ENCODE measurements around the gene MSH2. TPM values are rescaled to one million over a fixed set of nuclear protein-coding genes. Genes with fewer than 3 reads are reported as not detected.

Gene MSH2
- total RNA-seq, 2 experiments from 2014 or later, result 56.9 to 59.2 TPM

DNA sequence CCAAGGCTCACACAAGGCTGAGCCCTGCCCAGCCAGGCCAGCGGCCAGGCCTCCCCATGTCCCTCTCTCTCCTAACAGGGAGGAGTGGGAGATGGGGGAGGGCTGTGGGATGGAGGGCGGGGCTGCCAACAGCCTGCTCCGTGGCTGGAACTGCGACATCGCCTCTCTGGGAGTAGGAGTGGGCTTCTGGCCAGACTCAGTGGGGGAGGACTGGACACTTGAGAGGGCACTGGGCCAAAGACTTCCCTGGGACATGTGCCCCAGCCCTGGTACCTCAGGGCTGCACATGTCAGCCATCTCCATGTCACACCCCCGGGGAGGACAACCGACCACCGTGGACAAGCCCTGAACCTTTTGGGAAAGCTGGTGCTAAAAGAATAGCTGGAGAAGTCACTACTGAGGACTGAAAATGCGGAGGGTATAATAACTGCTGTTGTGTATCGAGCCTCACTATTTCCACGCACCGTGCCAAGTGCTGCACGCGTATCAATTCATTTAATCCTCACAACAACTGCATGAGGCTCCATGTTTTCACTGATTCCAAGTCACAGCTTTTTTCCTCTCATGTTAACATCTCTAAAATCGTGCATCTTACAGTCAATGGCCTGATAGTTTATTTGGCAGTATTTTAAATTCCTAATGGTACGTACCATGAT lies 127.3 kb downstream of the MSH2 start:
- no peaks in the 10 kb centered on the region for H3K4me1 Mint-ChIP-seq (ENCODE audit: low read depth)
- no peak overlapping the region for H3K4me3 Mint-ChIP-seq
- no peak overlapping the region for H3K27ac Mint-ChIP-seq
- H3K9me3 Mint-ChIP-seq, result no peaks in the 10 kb centered on the region
- TF ChIP-seq, protein P1, sequence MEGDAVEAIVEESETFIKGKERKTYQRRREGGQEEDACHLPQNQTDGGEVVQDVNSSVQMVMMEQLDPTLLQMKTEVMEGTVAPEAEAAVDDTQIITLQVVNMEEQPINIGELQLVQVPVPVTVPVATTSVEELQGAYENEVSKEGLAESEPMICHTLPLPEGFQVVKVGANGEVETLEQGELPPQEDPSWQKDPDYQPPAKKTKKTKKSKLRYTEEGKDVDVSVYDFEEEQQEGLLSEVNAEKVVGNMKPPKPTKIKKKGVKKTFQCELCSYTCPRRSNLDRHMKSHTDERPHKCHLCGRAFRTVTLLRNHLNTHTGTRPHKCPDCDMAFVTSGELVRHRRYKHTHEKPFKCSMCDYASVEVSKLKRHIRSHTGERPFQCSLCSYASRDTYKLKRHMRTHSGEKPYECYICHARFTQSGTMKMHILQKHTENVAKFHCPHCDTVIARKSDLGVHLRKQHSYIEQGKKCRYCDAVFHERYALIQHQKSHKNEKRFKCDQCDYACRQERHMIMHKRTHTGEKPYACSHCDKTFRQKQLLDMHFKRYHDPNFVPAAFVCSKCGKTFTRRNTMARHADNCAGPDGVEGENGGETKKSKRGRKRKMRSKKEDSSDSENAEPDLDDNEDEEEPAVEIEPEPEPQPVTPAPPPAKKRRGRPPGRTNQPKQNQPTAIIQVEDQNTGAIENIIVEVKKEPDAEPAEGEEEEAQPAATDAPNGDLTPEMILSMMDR (IDR thresholded peaks at IDR 0.05), result no peak
- H3K36me3 Mint-ChIP-seq (ENCODE audit: low read depth), result no peaks in the 10 kb centered on the region
- intact Hi-C loops (cut with micrococcal nuclease), result no loop called here
- ATAC-seq (no peak), DNase-seq (no peak)
- CTCF ChIA-PET, result interaction anchor here (1.5 kb wide), 1 partner anchor 9 kb away, joined by 3 read pairs; no protein-coding TSS in a partner anchor
- no peaks in the 10 kb centered on the region for H3K27me3 Mint-ChIP-seq
- POLR2A ChIA-PET, result no interaction called here

GRCh38 chr2:47531378-47532042 lies 128.6 kb downstream of the MSH2 start:
- no peaks in the 10 kb centered on the region for H3K27me3 Mint-ChIP-seq
- DNase-seq, result no peak
- no peak overlapping the region for H3K4me3 Mint-ChIP-seq
- H3K36me3 Mint-ChIP-seq (ENCODE audit: low read depth), result no peaks in the 10 kb centered on the region
- ATAC-seq, result no peak
- no peaks in the 10 kb centered on the region for H3K9me3 Mint-ChIP-seq
- CTCF ChIA-PET, result interaction anchor here (1.5 kb wide), 1 partner anchor 10 kb away, joined by 3 read pairs; no protein-coding TSS in a partner anchor
- no peak overlapping the region for H3K27ac Mint-ChIP-seq
- intact Hi-C loops (cut with micrococcal nuclease), result no loop called here
- H3K4me1 Mint-ChIP-seq (ENCODE audit: low read depth), result no peaks in the 10 kb centered on the region
- POLR2A ChIA-PET, result no interaction called here
- TF ChIP-seq, protein P1 (IDR thresholded peaks at IDR 0.05), result no peak

Small RNAs within 50 kb of the gene (microRNA-seq; reads per million reads assigned to microRNA genes)
- not detected for gene MIR559 (ENCODE audit: borderline microRNAs expressed, borderline replicate concordance)

Other genes starting within 250 kb of the MSH2 start
- not detected for gene STPG4, start 247.8 kb upstream of the MSH2 start, total RNA-seq
- 100 to 1,000 TPM; 399 to 415 TPM for gene CALM2, start 226.6 kb upstream of the MSH2 start, total RNA-seq
- gene EPCAM, start 33.8 kb upstream of the MSH2 start, total RNA-seq, result under 1 TPM; 0.22 to 0.59 TPM
- under 1 TPM; 0.45 to 0.54 TPM for gene KCNK12, start 167.8 kb downstream of the MSH2 start, total RNA-seq